ENCODE measurements around the gene STEAP1B.
"Not testable (repeated sequence)": the region's sequence is repeated elsewhere in the genome, so short reads cannot be mapped to it uniquely, and the experiment has no call there.

Gene STEAP1B

DNA sequence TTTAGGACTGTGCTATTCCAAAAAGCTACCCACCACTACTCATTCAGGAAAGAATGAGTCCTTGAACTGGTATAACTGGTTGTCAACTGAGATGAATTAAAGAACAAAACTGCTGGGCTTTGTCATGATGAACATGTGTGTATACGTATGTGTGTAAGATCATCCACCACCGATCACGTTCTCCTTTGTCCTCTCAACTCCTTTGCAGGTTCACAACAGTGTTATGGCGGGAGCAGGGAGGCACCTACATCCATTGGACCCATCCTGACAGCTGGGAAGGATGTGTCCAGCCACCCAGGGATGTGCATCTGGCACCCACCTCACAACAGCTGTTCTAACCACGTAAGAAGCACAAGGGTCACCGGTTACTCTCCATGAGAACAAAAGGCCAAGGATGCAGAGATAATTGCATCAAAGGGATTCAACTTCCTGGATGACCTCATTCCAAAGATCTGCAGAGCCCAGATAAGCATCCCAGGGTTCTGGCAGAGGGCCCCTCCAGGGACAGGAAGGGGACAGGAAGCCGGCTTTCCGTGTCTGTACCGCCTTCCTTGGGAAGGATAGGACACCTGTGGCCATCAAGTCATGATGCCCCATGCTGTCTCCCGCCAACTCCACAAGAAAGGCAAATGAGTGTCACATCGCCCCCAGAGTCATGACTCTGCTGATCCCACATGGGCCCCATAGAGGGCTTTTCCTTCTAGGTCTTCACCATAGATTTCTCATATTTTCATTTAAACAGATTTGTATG lies 66.1 kb downstream of the STEAP1B start:
- TF ChIP-seq MYC (IDR thresholded peaks at IDR 0.05; ENCODE audit: low read depth, low read length) (no peak), POLR2A (IDR thresholded peaks at IDR 0.05; ENCODE audit: extremely low read depth, insufficient read length) (no peak)
- TF ChIP-seq, protein P1, sequence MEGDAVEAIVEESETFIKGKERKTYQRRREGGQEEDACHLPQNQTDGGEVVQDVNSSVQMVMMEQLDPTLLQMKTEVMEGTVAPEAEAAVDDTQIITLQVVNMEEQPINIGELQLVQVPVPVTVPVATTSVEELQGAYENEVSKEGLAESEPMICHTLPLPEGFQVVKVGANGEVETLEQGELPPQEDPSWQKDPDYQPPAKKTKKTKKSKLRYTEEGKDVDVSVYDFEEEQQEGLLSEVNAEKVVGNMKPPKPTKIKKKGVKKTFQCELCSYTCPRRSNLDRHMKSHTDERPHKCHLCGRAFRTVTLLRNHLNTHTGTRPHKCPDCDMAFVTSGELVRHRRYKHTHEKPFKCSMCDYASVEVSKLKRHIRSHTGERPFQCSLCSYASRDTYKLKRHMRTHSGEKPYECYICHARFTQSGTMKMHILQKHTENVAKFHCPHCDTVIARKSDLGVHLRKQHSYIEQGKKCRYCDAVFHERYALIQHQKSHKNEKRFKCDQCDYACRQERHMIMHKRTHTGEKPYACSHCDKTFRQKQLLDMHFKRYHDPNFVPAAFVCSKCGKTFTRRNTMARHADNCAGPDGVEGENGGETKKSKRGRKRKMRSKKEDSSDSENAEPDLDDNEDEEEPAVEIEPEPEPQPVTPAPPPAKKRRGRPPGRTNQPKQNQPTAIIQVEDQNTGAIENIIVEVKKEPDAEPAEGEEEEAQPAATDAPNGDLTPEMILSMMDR (IDR thresholded peaks at IDR 0.05; ENCODE audit: low read depth, low read length) = no peak
- TF ChIP-seq, protein P2, sequence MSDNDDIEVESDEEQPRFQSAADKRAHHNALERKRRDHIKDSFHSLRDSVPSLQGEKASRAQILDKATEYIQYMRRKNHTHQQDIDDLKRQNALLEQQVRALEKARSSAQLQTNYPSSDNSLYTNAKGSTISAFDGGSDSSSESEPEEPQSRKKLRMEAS (IDR thresholded peaks at IDR 0.05; ENCODE audit: low read depth, low read length) = no peak
- H3K4me3 ChIP-seq (ENCODE audit: low read depth, low read length) = no peak overlapping the region
- DNase-seq (ENCODE audit: low read depth) = no peak

DNA sequence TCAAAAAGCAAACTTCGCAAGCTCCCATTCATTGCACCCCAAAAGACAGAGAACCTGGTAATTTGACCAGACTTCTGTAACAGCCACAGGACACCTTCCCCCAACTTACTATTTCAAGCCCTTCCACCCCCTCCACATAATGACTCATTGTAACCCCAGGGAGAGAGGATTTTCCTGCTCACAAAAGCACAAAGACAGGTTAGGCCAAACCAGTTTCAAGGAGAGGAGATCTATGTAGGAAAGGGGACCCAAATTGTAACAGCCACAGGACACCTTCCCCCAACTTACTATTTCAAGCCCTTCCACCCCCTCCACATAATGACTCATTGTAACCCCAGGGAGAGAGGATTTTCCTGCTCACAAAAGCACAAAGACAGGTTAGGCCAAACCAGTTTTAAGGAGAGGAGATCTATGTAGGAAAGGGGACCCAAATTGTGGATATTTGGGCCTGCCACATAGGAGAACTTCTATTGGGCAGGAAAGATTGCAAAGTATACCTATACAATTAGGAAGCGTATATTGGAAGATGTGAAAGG lies 66.8 kb downstream of the STEAP1B start:
- DNase-seq (ENCODE audit: low read depth) = not testable (repeated sequence)

DNA sequence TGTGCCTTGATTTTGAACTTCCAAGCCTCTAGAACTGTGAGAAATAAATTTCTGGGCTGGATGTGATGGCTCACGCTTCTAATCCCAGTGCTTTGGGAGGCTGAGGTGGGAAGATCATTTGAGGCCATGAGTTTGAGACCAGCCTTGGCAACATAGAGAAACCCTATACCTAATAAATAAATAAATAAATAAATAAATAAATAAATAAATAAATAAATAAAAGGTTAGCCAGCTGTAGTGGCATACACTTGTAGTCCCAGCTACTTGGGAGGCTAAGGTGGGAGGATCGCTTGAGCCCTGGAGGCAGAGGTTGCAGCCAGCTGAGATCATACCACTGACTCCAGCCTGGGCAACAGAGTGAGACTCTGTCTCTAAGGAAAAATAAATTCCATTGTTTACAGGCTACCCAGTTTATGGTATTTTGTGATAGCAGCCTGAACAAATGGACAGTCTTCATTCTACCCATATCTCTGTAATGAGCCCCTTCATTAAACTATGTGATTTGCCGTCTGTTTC lies 67.7 kb downstream of the STEAP1B start:
- DNase-seq (ENCODE audit: low read depth) = no peak
- TF ChIP-seq, protein P1 (IDR thresholded peaks at IDR 0.05; ENCODE audit: low read depth, low read length) = no peak
- TF ChIP-seq, protein P2 (IDR thresholded peaks at IDR 0.05; ENCODE audit: low read depth, low read length) = no peak
- no peak for TF ChIP-seq MYC (IDR thresholded peaks at IDR 0.05; ENCODE audit: low read depth, low read length)
- H3K4me3 ChIP-seq (ENCODE audit: low read depth, low read length) = no peak overlapping the region

More for the DNA sequence above, 66.8 kb downstream of the STEAP1B start:
- not testable (repeated sequence) for H3K4me3 ChIP-seq (ENCODE audit: low read depth, low read length)

DNA sequence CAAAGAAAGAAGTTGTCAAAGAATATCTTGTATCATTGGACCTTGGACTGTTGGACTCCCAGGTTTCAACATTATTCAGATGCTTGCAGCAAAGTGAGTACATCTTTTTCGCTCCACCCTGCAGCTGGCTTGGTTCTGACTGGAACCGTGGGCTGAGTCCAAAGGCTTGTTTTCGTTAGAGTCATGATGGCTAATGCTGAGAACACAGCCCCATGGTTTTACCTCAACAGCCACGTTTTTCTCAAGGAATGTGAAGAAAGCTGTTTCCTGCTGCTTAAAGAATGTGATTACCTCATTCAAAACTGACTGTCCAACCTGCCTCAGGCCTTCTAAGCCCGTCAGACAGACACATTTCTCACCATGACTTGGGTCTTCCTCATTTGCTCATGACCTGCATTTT lies 69.5 kb downstream of the STEAP1B start:
- TF ChIP-seq, protein P2 (IDR thresholded peaks at IDR 0.05; ENCODE audit: low read depth, low read length) = no peak
- TF ChIP-seq POLR2A (IDR thresholded peaks at IDR 0.05; ENCODE audit: extremely low read depth, insufficient read length) = no peak
- no peak for DNase-seq (ENCODE audit: low read depth)

DNA sequence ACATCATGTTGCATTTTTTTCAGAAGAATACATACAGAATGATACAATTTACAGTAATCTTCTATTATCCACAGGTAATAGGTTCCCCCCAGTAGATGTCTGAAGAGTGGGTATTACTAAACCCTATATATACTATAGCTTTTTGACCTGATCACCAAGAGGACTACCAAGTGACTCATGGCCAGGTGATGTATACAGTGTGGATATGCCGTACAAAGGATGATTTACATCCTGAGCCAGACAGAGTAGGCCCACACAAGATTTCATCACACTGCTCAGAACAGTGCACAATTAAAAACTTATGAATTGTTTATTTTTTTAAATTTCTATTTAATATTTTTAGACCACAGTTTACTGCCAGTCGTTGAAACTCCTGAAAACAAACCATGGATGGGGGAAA lies 70.6 kb downstream of the STEAP1B start:
- no peak overlapping the region for H3K4me3 ChIP-seq (ENCODE audit: low read depth, low read length)
- TF ChIP-seq, protein P1 (IDR thresholded peaks at IDR 0.05; ENCODE audit: low read depth, low read length) = no peak
- TF ChIP-seq MYC (IDR thresholded peaks at IDR 0.05; ENCODE audit: low read depth, low read length) (no peak), POLR2A (IDR thresholded peaks at IDR 0.05; ENCODE audit: extremely low read depth, insufficient read length) (no peak)
- TF ChIP-seq, protein P2 (IDR thresholded peaks at IDR 0.05; ENCODE audit: low read depth, low read length) = no peak
- DNase-seq (ENCODE audit: low read depth) = no peak

More for the DNA sequence above, 69.5 kb downstream of the STEAP1B start:
- no peak overlapping the region for H3K4me3 ChIP-seq (ENCODE audit: low read depth, low read length)

DNA sequence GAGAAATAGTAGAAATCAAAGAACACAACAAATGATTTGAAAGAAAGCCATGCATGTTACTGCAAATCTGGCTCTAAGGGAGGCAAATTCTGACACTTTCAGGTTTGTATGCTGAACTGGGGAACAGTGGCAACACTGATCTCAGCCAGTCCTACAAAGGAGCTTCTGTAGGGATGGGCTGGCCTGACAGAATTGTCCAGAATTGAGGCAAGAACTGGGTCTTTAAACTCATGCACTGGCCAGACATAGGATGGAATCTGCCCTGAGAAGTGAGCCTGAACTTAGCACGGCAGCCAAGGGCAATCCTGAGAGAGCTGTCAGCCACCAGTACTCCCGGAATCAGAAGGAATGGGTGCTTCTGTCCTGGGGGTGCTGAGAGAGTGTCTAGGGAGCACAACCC lies 72.1 kb downstream of the STEAP1B start:
- H3K4me3 ChIP-seq (ENCODE audit: low read depth, low read length) = no peak overlapping the region
- TF ChIP-seq POLR2A (IDR thresholded peaks at IDR 0.05; ENCODE audit: extremely low read depth, insufficient read length) = no peak
- TF ChIP-seq, protein P2 (IDR thresholded peaks at IDR 0.05; ENCODE audit: low read depth, low read length) = no peak
- DNase-seq (ENCODE audit: low read depth) = no peak

DNA sequence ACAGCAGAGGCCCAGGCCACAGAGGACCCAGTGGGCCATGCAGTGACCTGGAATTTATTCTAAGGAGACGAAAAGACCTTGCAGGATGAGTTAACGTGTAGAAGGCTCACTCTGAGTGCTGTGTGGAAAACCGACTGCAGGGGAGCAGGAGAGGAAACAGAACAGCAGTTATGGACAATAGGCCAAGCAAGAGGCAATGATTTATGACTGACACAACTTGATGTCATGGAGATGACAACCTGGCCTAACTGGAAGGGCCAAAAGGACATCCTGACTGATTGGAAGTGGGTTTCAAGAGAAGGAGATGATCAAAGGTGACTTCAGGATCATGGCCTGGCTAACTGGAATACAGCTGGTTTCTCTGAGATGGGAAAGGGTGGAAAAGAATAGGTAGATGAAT lies 72.9 kb downstream of the STEAP1B start:
- DNase-seq (ENCODE audit: low read depth) = no peak
- no peak overlapping the region for H3K4me3 ChIP-seq (ENCODE audit: low read depth, low read length)
- TF ChIP-seq, protein P2 (IDR thresholded peaks at IDR 0.05; ENCODE audit: low read depth, low read length) = no peak
- TF ChIP-seq POLR2A (IDR thresholded peaks at IDR 0.05; ENCODE audit: extremely low read depth, insufficient read length) (no peak), MYC (IDR thresholded peaks at IDR 0.05; ENCODE audit: low read depth, low read length) (no peak)
